Neural crest cell (in vitro differentiated cells): ENCODE results near the gene HAL. TPM values are rescaled to one million over a fixed set of nuclear protein-coding genes. Genes with fewer than 3 reads are reported as not detected.

Source experiments
- DNase-seq: peaks from one replicate; pipeline ENCODE4 v3.0.0; 2021; ENCODE audit warnings: low read depth, mixed read lengths, low spot score
- H3K27ac Mint-ChIP-seq: one replicate; pipeline ENCODE4 v1.8.0; 2021; ENCODE audit warnings: mild to moderate bottlenecking, mixed read lengths; ENCODE audit not compliant: unreplicated experiment
- H3K27me3 Mint-ChIP-seq: 2 replicates; pipeline ENCODE4 v1.8.0; 2021; ENCODE audit warnings: low read depth, mild to moderate bottlenecking, mixed read lengths
- H3K36me3 Mint-ChIP-seq: 2 replicates; pipeline ENCODE4 v1.8.0; 2021; ENCODE audit warnings: low read depth, mild to moderate bottlenecking, mixed read lengths
- H3K4me1 Mint-ChIP-seq: 2 replicates; pipeline ENCODE4 v1.8.0; 2021; ENCODE audit warnings: mixed read lengths
- H3K4me3 Mint-ChIP-seq: one replicate; pipeline ENCODE4 v1.8.0; 2021; ENCODE audit warnings: mild to moderate bottlenecking, mixed read lengths
- H3K9me3 Mint-ChIP-seq: 2 replicates; pipeline ENCODE4 v1.8.0; 2021; ENCODE audit warnings: mixed read lengths
- CTCF ChIP-seq: fragments of 200-600 bp; sonication (generic); conservative IDR thresholded peaks from 2 replicates; pipeline ENCODE4 v1.5.0; 2021; ENCODE audit warnings: antibody characterized with exemption, mild to moderate bottlenecking
- total RNA-seq: library from RNA; stranded (reverse); gene quantifications from 2 replicates; pipeline ENCODE4 v1.2.1, GENCODE V29; 2021

The HAL gene
- total RNA-seq, 1 donor from 2014 or later = 0.65 TPM

- Mint-ChIP-seq H3K36me3 (no peaks in the 10 kb centered on the region), H3K4me3 (no peak overlapping the region), H3K27me3 (no peaks in the 10 kb centered on the region), H3K9me3 (no peaks in the 10 kb centered on the region), H3K27ac (no peak overlapping the region), H3K4me1 (no peaks in the 10 kb centered on the region)
- no peak for DNase-seq
- no peak for TF ChIP-seq CTCF
Measured at GRCh38 chr12:96040305-96041133, 44.4 kb upstream of the HAL start.

DNA sequence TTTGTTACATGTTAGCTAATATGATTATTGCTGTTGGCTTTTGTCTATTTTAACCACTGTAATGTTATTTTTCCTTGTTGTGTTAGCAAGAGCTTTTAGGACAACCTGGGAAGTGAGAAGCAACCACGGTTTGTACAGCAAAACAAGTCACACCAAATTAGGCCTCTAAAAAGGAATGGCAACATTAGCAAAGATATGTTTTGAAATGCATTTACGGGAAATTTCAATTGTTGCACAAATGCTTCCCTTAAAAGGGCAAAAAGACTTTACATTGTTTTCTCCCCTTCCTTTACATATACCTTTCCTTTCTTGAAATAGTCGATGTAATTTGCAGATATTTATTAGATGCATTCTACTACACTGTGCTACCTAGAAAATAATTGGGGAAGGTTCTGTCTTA lies 43.4 kb upstream of the HAL start:
- no peaks in the 10 kb centered on the region for H3K9me3 Mint-ChIP-seq

GRCh38 chr12:96036765-96037455 lies 40.8 kb upstream of the HAL start:
- peaks cover 4% of the 10 kb centered on the region for H3K4me1 Mint-ChIP-seq
- TF ChIP-seq CTCF = no peak
- no peak overlapping the region for H3K4me3 Mint-ChIP-seq
- H3K9me3 Mint-ChIP-seq = no peaks in the 10 kb centered on the region
- H3K27ac Mint-ChIP-seq = no peak overlapping the region
- no peak for DNase-seq
- no peaks in the 10 kb centered on the region for H3K27me3 Mint-ChIP-seq
- H3K36me3 Mint-ChIP-seq = no peaks in the 10 kb centered on the region

More for the DNA sequence above, 43.4 kb upstream of the HAL start:
- Mint-ChIP-seq H3K27ac (no peak overlapping the region), H3K4me1 (no peaks in the 10 kb centered on the region), H3K36me3 (no peaks in the 10 kb centered on the region), H3K27me3 (no peaks in the 10 kb centered on the region), H3K4me3 (no peak overlapping the region)
- no peak for TF ChIP-seq CTCF
- DNase-seq = no peak

GRCh38 chr12:96035283-96036236 lies 39.4 kb upstream of the HAL start, which contains the start of gene LTA4H:
Gene LTA4H (minus strand): TSS chr12:96035587. CDS start chr12:96035519, 68 bp downstream.
- peak; percentile 93 for DNase-seq
- H3K36me3 Mint-ChIP-seq = no peaks in the 10 kb centered on the region
- peaks cover 4% of the 10 kb centered on the region for H3K4me1 Mint-ChIP-seq
- no peak within 1 kb of the TSS for H3K27ac Mint-ChIP-seq
- no peak for TF ChIP-seq CTCF
- H3K4me3 Mint-ChIP-seq = no peak within 1 kb of the TSS
- no peaks in the 10 kb centered on the region for H3K27me3 Mint-ChIP-seq
- H3K9me3 Mint-ChIP-seq = no peaks in the 10 kb centered on the region

- Mint-ChIP-seq H3K36me3 (no peaks in the 10 kb centered on the region), H3K9me3 (no peaks in the 10 kb centered on the region), H3K27ac (no peak overlapping the region), H3K27me3 (no peaks in the 10 kb centered on the region), H3K4me3 (no peak overlapping the region), H3K4me1 (peaks cover 4% of the 10 kb centered on the region)
- TF ChIP-seq CTCF = no peak
- DNase-seq = peak; percentile 9
Measured at GRCh38 chr12:96034621-96035282, 38.6 kb upstream of the HAL start.
